SK-N-SH (cell line): ENCODE data around the gene DDX54. TPM values are rescaled to one million over a fixed set of nuclear protein-coding genes. Genes with fewer than 3 reads are reported as not detected.

Experiments used
- CTCF ChIA-PET: fragments of 300-600, 350-600 bp; formaldehyde crosslinking; extraction: SDS; loops from one replicate; lab custom pipeline; 2021; lab: Yijun Ruan, JAX
- POLR2A ChIA-PET: fragments of 350-600 bp; sonication (Branson Sonifier 250); formaldehyde crosslinking; extraction: SDS; loops from one replicate; lab custom pipeline; 2020; ENCODE audit warnings: antibody characterized with exemption, inconsistent platforms; lab: Yijun Ruan, JAX
- DNase-seq: peaks from one replicate; pipeline ENCODE4 v3.0.0; 2012
- H2AFZ ChIP-seq: fragments of 200-600 bp; sonication (generic); 2 replicates; pipeline ENCODE4 v1.8.1; 2016; ENCODE audit warnings: antibody characterized with exemption, mild to moderate bottlenecking, low read depth
- H3F3A ChIP-seq: fragments of 200-600 bp; sonication (generic); replicated peaks from 2 replicates; pipeline ENCODE3; 2016; ENCODE audit warnings: antibody characterized with exemption, mild to moderate bottlenecking; ENCODE audit not compliant: insufficient read depth
- H3K27ac ChIP-seq, 2 experiments: fragments of 200-500 bp in 1 of 2; fragments of 200-600 bp in 1 of 2; sonication (Bioruptor generic) in 1 of 2; sonication (generic), shearing (Covaris generic) in 1 of 2; 2 replicates each; pipeline versions ENCODE4 v1.5.1 to v1.6.1; 2014 to 2016; ENCODE audit warnings: low read depth in 2 of 2, inconsistent platforms in 1 of 2, low read length in 1 of 2, mild to moderate bottlenecking in 1 of 2, mixed read lengths in 1 of 2
- H3K27me3 ChIP-seq: fragments of 200-600 bp; sonication (generic), shearing (Covaris generic); 2 replicates; pipeline ENCODE4 v1.6.1; 2016; ENCODE audit warnings: mixed run types; ENCODE audit not compliant: insufficient read depth
- H3K36me3 ChIP-seq, 2 experiments: fragments of 200-500 bp in 1 of 2; fragments of 200-600 bp in 1 of 2; sonication (Bioruptor generic) in 1 of 2; sonication (generic) in 1 of 2; replicated peaks in 1 of 2; 2 replicates each; pipeline versions ENCODE3 to v1.5.1; 2014 to 2016; ENCODE audit warnings: low read length in 1 of 2, mild to moderate bottlenecking in 1 of 2; ENCODE audit not compliant: insufficient read depth in 2 of 2, control insufficient read depth in 1 of 2
- H3K4me1 ChIP-seq, 2 experiments: fragments of 200-500 bp in 1 of 2; fragments of 200-600 bp in 1 of 2; sonication (Bioruptor generic) in 1 of 2; sonication (generic), shearing (Covaris generic) in 1 of 2; 2 replicates each; pipeline versions ENCODE4 v1.5.1 to v1.6.1; 2014 to 2016; ENCODE audit warnings: low read depth in 1 of 2, low read length in 1 of 2, mixed run types in 1 of 2; ENCODE audit not compliant: insufficient read depth in 2 of 2, control insufficient read depth in 1 of 2
- H3K4me2 ChIP-seq: fragments of 200-600 bp; sonication (generic), shearing (Covaris generic); 2 replicates; pipeline ENCODE4 v1.6.1; 2017; ENCODE audit warnings: mixed run types
- H3K4me3 ChIP-seq, 2 experiments: fragments of 200-500 bp in 1 of 2; fragments of 200-600 bp in 1 of 2; sonication (Bioruptor generic) in 1 of 2; sonication (generic), shearing (Covaris generic) in 1 of 2; 2 replicates each; pipeline versions ENCODE4 v1.5.1 to v1.8.1; 2014 to 2016; ENCODE audit warnings: low read depth in 2 of 2, inconsistent platforms in 1 of 2, low read length in 1 of 2, mild to moderate bottlenecking in 1 of 2, mixed read lengths in 1 of 2, moderate library complexity in 1 of 2
- H3K79me2 ChIP-seq: fragments of 200-600 bp; sonication (generic); 2 replicates; pipeline ENCODE4 v1.8.1; 2017; ENCODE audit warnings: mild to moderate bottlenecking; ENCODE audit not compliant: insufficient read depth
- H3K9ac ChIP-seq: fragments of 200-600 bp; sonication (generic); 2 replicates; pipeline ENCODE4 v1.6.1; 2017; ENCODE audit warnings: mixed run types
- H3K9me2 ChIP-seq: fragments of 200-600 bp; sonication (generic); 2 replicates; pipeline ENCODE4 v1.6.1; 2017; ENCODE audit warnings: mixed run types
- H3K9me3 ChIP-seq: fragments of 200-600 bp; sonication (generic); 2 replicates; pipeline ENCODE4 v1.6.1; 2017; ENCODE audit warnings: mixed run types, mild to moderate bottlenecking, moderate library complexity
- H4K20me1 ChIP-seq: fragments of 200-600 bp; sonication (generic); 2 replicates; pipeline ENCODE4 v1.6.1; 2017; ENCODE audit warnings: mild to moderate bottlenecking, mixed run types; ENCODE audit not compliant: insufficient read depth
- CHD2 ChIP-seq: fragments of 150-350 bp; IDR thresholded peaks from 2 replicates; pipeline ENCODE4 v1.6.1; 2018; ENCODE audit warnings: low read length; ENCODE audit not compliant: partially characterized antibody
- ELF1 ChIP-seq: IDR thresholded peaks from 2 replicates; pipeline ENCODE4 v1.4.0; 2012
- EP300 ChIP-seq, 2 experiments: IDR thresholded peaks; 2 replicates each; pipeline versions ENCODE4 v1.4.0 to v1.6.1; 2012; ENCODE audit warnings: borderline replicate concordance in 1 of 2, low read depth in 1 of 2, low read length in 1 of 2
- FOSL2 ChIP-seq: IDR thresholded peaks from 2 replicates; pipeline ENCODE4 v1.4.0; 2012; ENCODE audit warnings: low read depth, mild to moderate bottlenecking, moderate library complexity, borderline replicate concordance
- FOXJ3 ChIP-seq: sonication (generic); formaldehyde crosslinking; IDR thresholded peaks from 2 replicates; pipeline ENCODE4 v1.5.1; 2020; ENCODE audit warnings: mild to moderate bottlenecking, missing genetic modification reagents
- FOXM1 ChIP-seq: IDR thresholded peaks from 2 replicates; pipeline ENCODE4 v1.4.0; 2012; ENCODE audit warnings: low read depth, mild to moderate bottlenecking
- JUND ChIP-seq: IDR thresholded peaks from 2 replicates; pipeline ENCODE4 v1.4.0; 2012
- NRF1 ChIP-seq: IDR thresholded peaks from 2 replicates; pipeline ENCODE4 v1.6.1; 2012; ENCODE audit warnings: low read depth, mild to moderate bottlenecking, low read length
- PBX3 ChIP-seq: IDR thresholded peaks from 2 replicates; pipeline ENCODE4; 2012
- RAD21 ChIP-seq: IDR thresholded peaks from 2 replicates; pipeline ENCODE4 v1.6.1; 2012; ENCODE audit warnings: mild to moderate bottlenecking, low read length
- RCOR1 ChIP-seq: fragments of 150-350 bp; IDR thresholded peaks from 2 replicates; pipeline ENCODE4 v1.6.1; 2017; ENCODE audit warnings: antibody characterized with exemption, low read length
- RFX5 ChIP-seq: IDR thresholded peaks from 2 replicates; pipeline ENCODE4 v1.6.1; 2012; ENCODE audit warnings: mild to moderate bottlenecking, improper control_type of control experiment, low read length
- SIN3A ChIP-seq: IDR thresholded peaks from 2 replicates; pipeline ENCODE4 v1.6.1; 2012; ENCODE audit warnings: low read depth, mild to moderate bottlenecking, low read length, moderate library complexity, borderline replicate concordance
- TAF1 ChIP-seq: IDR thresholded peaks from 2 replicates; pipeline ENCODE4 v1.6.1; 2012; ENCODE audit warnings: low read depth, mild to moderate bottlenecking, low read length, moderate library complexity, borderline replicate concordance
- TCF12 ChIP-seq: IDR thresholded peaks from 2 replicates; pipeline ENCODE4 v1.4.0; 2012
- TEAD4 ChIP-seq: IDR thresholded peaks from 2 replicates; pipeline ENCODE4 v1.4.0; 2012; ENCODE audit warnings: mild to moderate bottlenecking, borderline replicate concordance; ENCODE audit not compliant: insufficient read depth
- WGBS: methylation state at CpG from one replicate; pipeline ENCODE4 v1.1.6; 2017; ENCODE audit warnings: low lambda C conversion rate; 5-methylcytosine and 5-hydroxymethylcytosine counted together
- polyA plus RNA-seq, 3 experiments: library from polyadenylated mRNA; depleted of rRNA; stranded (reverse); fragments of >200 nt; gene quantifications; 2 replicates each; pipeline ENCODE4 v1.2.3, GENCODE V29; 2012
- TF ChIP-seq, protein P1 (sequence below): fragments of 150-350 bp; IDR thresholded peaks from 2 replicates; pipeline ENCODE4 v1.6.1; 2017; ENCODE audit warnings: antibody characterized with exemption, low read length, low read depth, borderline replicate concordance

The DDX54 gene
- polyA plus RNA-seq, 1 of the 3 experiments (the other 2 are of a cell fraction): 69.9 TPM

GRCh38 chr12:113158439-113159203, 26.7 kb downstream of the DDX54 start:
- Histone ChIP-seq H3K4me1 (peaks cover 7 to 28% of the 10 kb centered on the region in 2 experiments; a peak in 2 of 4 replicates), H3K4me2 (no peak overlapping the region), H3K79me2 (no peaks in the 10 kb centered on the region), H2AFZ (no peak overlapping the region), H3K27ac (no peak overlapping the region), H3K9ac (no peak overlapping the region), H3K4me3 (no peak overlapping the region), H3K27me3 (peaks cover 12% of the 10 kb centered on the region; the same call in 1 of the 2 replicates), H3K36me3 (peaks cover 5 to 42% of the 10 kb centered on the region in 2 experiments), H3K9me3 (no peaks in the 10 kb centered on the region), H3F3A (peaks cover 10% of the 10 kb centered on the region), H3K9me2 (no peaks in the 10 kb centered on the region), H4K20me1 (peaks cover 8% of the 10 kb centered on the region; the same call in 1 of the 2 replicates)
- no peak for DNase-seq
- ChIA-PET CTCF (interaction anchor here (1.1 to 5.6 kb wide), 6 partner anchors 8 to 110 kb away, joined by 3 to 27 read pairs (median 4); partner anchors contain the start of gene RASAL1), POLR2A (no interaction called here)
- 93% methylated on average over 15 of the region's 26 CpGs for WGBS
- TF ChIP-seq FOXM1 (no peak), TCF12 (no peak), TEAD4 (no peak), FOXJ3 (CRISPR knock-in tag) (no peak), RFX5 (no peak), FOSL2 (no peak), EP300 (IDR thresholded peaks at IDR 0.05; ENCODE audit: borderline replicate concordance in 1 of 2, low read depth in 1 of 2, low read length in 1 of 2) (no peak), JUND (no peak), SIN3A (no peak), PBX3 (no peak)
- TF ChIP-seq, protein P1, sequence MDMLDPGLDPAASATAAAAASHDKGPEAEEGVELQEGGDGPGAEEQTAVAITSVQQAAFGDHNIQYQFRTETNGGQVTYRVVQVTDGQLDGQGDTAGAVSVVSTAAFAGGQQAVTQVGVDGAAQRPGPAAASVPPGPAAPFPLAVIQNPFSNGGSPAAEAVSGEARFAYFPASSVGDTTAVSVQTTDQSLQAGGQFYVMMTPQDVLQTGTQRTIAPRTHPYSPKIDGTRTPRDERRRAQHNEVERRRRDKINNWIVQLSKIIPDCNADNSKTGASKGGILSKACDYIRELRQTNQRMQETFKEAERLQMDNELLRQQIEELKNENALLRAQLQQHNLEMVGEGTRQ: no peak
- TF ChIP-seq, all 33 proteins: peak for 0

DNA sequence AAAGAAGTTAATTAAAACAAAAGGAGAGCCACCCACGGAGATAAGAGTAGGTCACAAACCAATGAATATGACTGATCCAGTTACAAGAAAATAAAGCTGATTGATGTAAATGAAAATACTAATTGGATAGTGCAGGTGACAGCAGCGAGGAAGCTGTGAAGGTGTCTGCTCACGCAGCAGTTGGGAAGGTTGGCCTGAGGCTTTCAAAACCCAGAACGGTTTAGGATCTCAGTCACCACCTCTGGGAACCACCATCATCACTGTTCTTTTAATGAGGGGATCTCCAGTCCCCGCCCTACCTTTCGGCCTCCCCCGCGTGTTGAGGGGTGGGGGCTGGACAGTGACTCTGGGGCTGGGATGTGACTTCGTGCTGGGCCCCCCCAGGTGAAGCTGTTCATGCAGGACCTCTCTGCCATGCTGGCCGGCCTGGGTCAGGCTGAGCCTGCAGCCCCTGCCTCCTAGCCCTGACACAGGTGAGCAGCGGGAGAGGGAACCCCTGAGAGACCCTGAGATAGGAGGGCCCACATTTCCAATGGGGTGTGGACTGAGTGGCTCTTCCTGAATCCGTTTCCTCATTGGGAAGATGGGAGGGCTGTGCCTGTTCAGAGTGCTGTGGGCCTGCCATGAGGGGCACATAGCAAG, 27.9 kb downstream of the DDX54 start:
- H3K27ac ChIP-seq: no peak overlapping the region
- TF ChIP-seq FOXM1 (no peak), RCOR1 (no peak), EP300 (IDR thresholded peaks at IDR 0.05; ENCODE audit: borderline replicate concordance in 1 of 2, low read depth in 1 of 2, low read length in 1 of 2) (no peak), FOSL2 (no peak), RAD21 (no peak), NRF1 (no peak), TAF1 (no peak), ELF1 (no peak), SIN3A (no peak), CHD2 (no peak)
- H4K20me1 ChIP-seq: peaks cover 6% of the 10 kb centered on the region; the same call in 1 of the 2 replicates
- no peak overlapping the region for H3K4me3 ChIP-seq
- H3K4me1 ChIP-seq: peaks cover 6 to 22% of the 10 kb centered on the region in 2 experiments; a peak in 2 of 4 replicates
- H3K9ac ChIP-seq: no peak overlapping the region
- WGBS: 94% methylated on average over 10 of the region's 12 CpGs
- POLR2A ChIA-PET: no interaction called here
- no peak for DNase-seq
- peaks cover 5 to 35% of the 10 kb centered on the region in 2 experiments for H3K36me3 ChIP-seq
- H3K9me2 ChIP-seq: no peaks in the 10 kb centered on the region
- H3K79me2 ChIP-seq: no peaks in the 10 kb centered on the region
- peaks cover 13% of the 10 kb centered on the region for H3F3A ChIP-seq
- peaks cover 18% of the 10 kb centered on the region for H3K27me3 ChIP-seq
- no peaks in the 10 kb centered on the region for H3K9me3 ChIP-seq
- no peak overlapping the region for H2AFZ ChIP-seq
- H3K4me2 ChIP-seq: no peak overlapping the region
- CTCF ChIA-PET: interaction anchor here (1.5 to 5.6 kb wide), 3 partner anchors 15 to 109 kb away, joined by 4 to 27 read pairs (median 5); no protein-coding TSS in a partner anchor
